ENCODE results near the gene FAM193A.

DNA sequence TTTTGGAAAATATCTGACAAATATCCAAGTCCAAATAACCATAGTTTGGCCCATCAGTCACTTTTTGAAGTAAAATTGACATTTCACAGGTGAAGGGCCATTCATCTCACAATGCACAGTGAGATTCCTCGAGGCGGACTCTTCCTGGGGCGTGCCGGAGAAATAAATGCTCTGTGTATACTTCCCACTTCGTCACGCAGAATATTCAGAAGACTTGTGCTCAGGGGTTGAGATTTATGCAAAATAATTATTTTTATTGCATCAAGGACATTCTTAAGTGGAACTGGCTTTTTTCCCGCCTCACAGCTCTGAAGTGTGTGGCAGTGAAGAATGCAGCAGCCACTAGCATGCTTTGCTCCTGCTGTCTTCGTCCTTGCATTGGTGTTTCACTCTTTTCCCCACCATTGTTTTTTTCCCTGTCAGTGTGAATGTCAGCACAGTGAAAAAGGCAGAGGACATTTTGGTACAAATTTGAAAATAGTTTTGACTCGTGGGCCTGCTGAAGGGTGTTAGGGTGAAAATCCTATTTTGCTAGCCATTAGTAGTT lies 70.6 kb downstream of the FAM193A start:
- TF ChIP-seq, protein P1, sequence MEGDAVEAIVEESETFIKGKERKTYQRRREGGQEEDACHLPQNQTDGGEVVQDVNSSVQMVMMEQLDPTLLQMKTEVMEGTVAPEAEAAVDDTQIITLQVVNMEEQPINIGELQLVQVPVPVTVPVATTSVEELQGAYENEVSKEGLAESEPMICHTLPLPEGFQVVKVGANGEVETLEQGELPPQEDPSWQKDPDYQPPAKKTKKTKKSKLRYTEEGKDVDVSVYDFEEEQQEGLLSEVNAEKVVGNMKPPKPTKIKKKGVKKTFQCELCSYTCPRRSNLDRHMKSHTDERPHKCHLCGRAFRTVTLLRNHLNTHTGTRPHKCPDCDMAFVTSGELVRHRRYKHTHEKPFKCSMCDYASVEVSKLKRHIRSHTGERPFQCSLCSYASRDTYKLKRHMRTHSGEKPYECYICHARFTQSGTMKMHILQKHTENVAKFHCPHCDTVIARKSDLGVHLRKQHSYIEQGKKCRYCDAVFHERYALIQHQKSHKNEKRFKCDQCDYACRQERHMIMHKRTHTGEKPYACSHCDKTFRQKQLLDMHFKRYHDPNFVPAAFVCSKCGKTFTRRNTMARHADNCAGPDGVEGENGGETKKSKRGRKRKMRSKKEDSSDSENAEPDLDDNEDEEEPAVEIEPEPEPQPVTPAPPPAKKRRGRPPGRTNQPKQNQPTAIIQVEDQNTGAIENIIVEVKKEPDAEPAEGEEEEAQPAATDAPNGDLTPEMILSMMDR (IDR thresholded peaks at IDR 0.05; ENCODE audit: insufficient read depth, low read depth, low read length) = no peak
- TF ChIP-seq EZH2 (IDR thresholded peaks at IDR 0.05; ENCODE audit: insufficient read depth, low read length) = no peak
